Muscle layer of colon (tissue), 2 donors: Measurements from ENCODE around the gene XCL2.

ENCODE experiments used
- H3K27ac ChIP-seq: one replicate; pipeline ENCODE4 v1.7.0; 2013; ENCODE audit warnings: low read depth, mild to moderate bottlenecking, low read length, moderate library complexity
- H3K27me3 ChIP-seq, 2 donors: one replicate each; pipeline ENCODE4 v1.7.0; 2013; ENCODE audit warnings: low read length in 2 of 2, mild to moderate bottlenecking in 2 of 2; ENCODE audit not compliant: insufficient read depth in 2 of 2, control insufficient read depth in 1 of 2
- H3K36me3 ChIP-seq: one replicate; pipeline ENCODE4 v1.7.0; 2013; ENCODE audit warnings: mild to moderate bottlenecking, low read length; ENCODE audit not compliant: insufficient read depth
- H3K4me1 ChIP-seq: one replicate; pipeline ENCODE4 v1.7.0; 2013; ENCODE audit warnings: mild to moderate bottlenecking, low read length; ENCODE audit not compliant: insufficient read depth
- H3K4me3 ChIP-seq, 2 donors: one replicate each; pipeline ENCODE4 v1.7.0; 2013; ENCODE audit warnings: low read length in 2 of 2, low read depth in 1 of 2, mild to moderate bottlenecking in 1 of 2, moderate library complexity in 1 of 2
- H3K9ac ChIP-seq: one replicate; pipeline ENCODE4 v1.7.0; 2013; ENCODE audit warnings: low read length
- H3K9me3 ChIP-seq: one replicate; pipeline ENCODE4 v1.7.0; 2013; ENCODE audit warnings: mild to moderate bottlenecking, low read length
- donor health status: abdominal sarcoma.
- donor health status: Adenocarcinoma of cecum.

The XCL2 gene

DNA sequence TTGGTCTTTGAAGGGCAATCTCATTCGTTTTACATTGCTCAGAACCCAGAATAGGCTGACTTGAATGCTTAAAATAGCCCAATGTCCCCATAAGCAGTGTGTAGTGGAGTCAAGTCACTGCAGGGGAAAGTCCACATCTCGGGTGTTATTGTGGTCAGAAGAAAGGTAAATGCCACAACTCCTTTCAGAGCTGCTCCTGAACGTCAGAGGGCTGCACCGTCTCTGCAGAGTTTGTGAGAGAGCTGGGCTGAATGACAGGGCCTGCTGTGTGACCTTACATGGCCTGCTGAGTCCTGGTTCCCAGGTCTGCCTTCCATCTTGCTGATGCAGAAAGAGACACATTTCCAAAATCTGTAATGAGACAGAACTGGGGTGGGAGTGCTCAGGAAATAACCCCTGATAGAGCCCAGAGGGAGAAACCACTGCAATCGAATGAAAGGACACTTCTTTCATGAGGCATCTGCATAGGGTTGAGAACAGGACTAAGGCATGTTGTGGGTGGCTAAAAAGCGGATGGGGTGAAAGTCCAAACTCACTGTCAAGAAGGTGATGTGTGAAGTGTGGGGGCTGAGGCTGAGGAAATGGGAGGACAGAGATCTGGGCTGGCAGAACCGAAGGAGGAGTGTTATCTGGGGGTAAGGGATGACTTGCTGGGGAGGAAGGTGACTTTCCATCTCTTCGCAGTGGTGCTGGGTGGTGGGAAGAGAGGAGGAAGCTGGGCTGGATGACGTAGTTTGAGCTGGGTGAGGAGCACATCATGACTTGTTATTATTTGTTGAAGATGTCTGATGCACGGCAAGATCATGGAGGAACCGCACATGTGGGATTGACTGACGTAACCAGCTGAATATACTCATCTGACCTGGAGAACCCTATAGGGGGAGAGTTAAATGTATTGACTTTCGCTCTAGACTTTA is 33.7 kb downstream of the XCL2 start:
- H3K9ac ChIP-seq, result no peak overlapping the region

DNA sequence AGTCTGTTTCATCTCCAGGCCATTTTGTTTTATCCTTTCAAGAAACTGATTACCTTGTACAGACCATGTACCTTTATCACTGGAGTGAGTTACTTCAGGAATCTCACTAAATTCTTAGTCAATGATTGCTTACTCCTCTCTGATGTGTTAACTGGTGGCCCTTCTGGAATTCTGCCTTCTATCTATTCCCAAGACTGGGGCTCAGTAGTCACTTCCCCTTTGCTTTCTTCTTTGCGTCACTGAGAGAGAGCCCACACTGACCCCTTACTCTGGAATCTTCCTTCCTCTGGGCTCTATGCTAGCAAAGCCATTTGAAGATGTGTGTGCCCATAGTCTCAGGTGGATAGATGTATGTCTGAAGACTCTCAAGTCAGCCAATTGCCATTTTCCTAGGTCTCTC is 34.6 kb downstream of the XCL2 start:
- peaks cover 47% of the 10 kb centered on the region for H3K4me1 ChIP-seq
- H3K36me3 ChIP-seq, result no peaks in the 10 kb centered on the region
- H3K4me3 ChIP-seq, result no peak overlapping the region
- no peaks in the 10 kb centered on the region for H3K27me3 ChIP-seq
- H3K27ac ChIP-seq, result no peak overlapping the region
- H3K9me3 ChIP-seq, result no peaks in the 10 kb centered on the region
- H3K9ac ChIP-seq, result no peak overlapping the region

More for the DNA sequence above, 33.7 kb downstream of the XCL2 start:
- H3K27ac ChIP-seq, result no peak overlapping the region
- no peak overlapping the region for H3K4me3 ChIP-seq
- peaks cover 40% of the 10 kb centered on the region for H3K4me1 ChIP-seq
- no peaks in the 10 kb centered on the region for H3K27me3 ChIP-seq
- no peaks in the 10 kb centered on the region for H3K36me3 ChIP-seq
- no peaks in the 10 kb centered on the region for H3K9me3 ChIP-seq

DNA sequence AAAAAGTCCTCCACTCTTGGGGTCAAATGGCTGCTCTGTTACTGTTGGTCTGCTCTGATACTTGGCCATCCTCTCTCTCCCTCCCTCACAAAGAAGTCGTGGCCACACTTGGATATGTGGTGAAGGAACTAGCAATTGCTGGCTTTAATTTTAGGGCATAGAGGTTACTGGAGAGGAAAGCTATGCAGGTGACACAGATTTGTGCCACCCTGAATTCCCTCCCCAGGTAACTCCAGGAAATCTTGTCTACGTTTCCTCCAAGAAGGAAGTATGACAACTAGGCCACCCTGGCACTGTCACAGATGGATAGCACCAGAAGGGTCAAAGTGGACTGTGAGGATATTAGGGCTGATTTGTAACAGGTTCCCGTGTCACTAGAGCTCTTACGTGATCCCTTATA is 36.0 kb downstream of the XCL2 start:
- H3K27ac ChIP-seq, result no peak overlapping the region
- H3K4me3 ChIP-seq, result no peak overlapping the region
- H3K36me3 ChIP-seq, result no peaks in the 10 kb centered on the region

DNA sequence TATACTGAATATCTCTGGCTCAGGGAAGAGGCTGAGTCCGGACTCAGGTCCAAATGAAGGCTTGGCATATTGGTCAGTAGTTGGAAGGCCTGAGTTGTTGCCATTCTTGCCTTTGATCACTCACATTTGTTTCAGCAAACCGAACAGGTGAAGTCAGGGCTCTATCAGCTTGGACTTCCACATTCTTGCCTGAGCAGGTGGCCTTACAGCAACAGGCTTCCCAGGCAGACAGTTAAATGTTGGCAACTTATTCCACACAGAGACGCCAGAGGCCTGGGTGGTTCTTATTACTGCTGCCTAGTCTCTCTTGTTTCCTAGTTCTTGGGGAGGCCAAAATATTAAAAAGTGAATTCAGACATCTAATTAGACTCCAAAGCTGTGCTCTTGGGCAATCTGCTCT is 36.6 kb downstream of the XCL2 start:
- Histone ChIP-seq H3K36me3 (no peaks in the 10 kb centered on the region), H3K4me1 (peaks cover 36% of the 10 kb centered on the region), H3K27me3 (no peaks in the 10 kb centered on the region), H3K9me3 (no peaks in the 10 kb centered on the region), H3K27ac (no peak overlapping the region), H3K4me3 (peak overlapping the region in 1 of 2 donors; percentile 6), H3K9ac (no peak overlapping the region)

More for the DNA sequence above, 36.0 kb downstream of the XCL2 start:
- H3K9me3 ChIP-seq, result no peaks in the 10 kb centered on the region
- H3K9ac ChIP-seq, result no peak overlapping the region
- H3K4me1 ChIP-seq, result peaks cover 37% of the 10 kb centered on the region
- no peaks in the 10 kb centered on the region for H3K27me3 ChIP-seq

DNA sequence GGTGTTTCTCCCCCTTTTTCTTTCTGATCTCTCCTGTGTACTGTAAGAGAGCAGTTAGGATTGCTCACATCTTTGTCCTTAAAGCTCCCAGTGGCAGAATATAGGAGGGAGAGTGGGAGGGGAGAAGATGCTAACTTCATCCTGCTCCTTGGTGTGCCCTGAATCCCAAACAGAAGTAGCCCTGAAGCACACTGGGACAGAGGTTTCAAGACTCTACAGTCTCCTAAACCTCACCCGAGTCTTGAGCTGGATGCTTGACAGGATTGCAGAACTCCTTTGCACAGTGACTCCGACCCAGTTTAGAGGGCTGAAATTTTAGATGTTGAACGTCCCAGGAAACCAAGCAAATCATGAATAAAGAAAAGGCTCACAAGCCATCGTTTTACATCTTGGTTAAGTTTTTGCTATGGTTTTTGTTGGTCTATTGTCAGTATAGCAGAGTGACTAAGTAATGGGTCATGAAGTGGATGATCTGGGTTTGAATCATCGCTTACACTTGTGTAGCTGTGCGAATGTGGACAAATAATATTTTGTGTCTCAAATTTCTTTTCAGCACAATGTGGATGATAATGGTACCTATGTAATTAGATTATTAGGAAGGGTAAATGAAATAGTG is 37.5 kb downstream of the XCL2 start:
- Histone ChIP-seq H3K36me3 (no peaks in the 10 kb centered on the region), H3K9me3 (no peaks in the 10 kb centered on the region), H3K9ac (no peak overlapping the region), H3K27me3 (no peaks in the 10 kb centered on the region), H3K27ac (no peak overlapping the region), H3K4me3 (no peak overlapping the region), H3K4me1 (peaks cover 36% of the 10 kb centered on the region)

DNA sequence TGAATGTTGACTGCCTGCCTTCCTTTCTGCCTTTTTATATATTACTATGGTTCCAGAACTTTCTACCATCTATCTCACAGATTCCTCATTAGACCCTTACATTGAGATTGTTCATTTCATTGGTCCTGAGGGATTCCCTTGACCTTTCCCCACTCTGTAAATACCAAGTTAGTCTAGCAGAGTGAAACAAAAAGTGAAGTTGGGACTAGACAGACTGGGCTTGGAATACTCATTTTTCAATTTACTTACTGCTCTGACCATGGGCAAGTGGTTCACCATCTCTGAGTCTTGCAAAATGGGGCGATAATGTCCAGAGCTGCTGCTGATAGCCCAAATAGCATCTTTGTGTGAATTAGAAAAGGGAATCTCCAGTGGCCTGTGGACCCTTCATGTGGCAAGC is 38.8 kb downstream of the XCL2 start:
- H3K27ac ChIP-seq, result no peak overlapping the region
- H3K9ac ChIP-seq, result no peak overlapping the region
- peaks cover 40% of the 10 kb centered on the region for H3K4me1 ChIP-seq
- H3K36me3 ChIP-seq, result no peaks in the 10 kb centered on the region
- H3K4me3 ChIP-seq, result no peak overlapping the region
- H3K27me3 ChIP-seq, result no peaks in the 10 kb centered on the region
- H3K9me3 ChIP-seq, result no peaks in the 10 kb centered on the region

DNA sequence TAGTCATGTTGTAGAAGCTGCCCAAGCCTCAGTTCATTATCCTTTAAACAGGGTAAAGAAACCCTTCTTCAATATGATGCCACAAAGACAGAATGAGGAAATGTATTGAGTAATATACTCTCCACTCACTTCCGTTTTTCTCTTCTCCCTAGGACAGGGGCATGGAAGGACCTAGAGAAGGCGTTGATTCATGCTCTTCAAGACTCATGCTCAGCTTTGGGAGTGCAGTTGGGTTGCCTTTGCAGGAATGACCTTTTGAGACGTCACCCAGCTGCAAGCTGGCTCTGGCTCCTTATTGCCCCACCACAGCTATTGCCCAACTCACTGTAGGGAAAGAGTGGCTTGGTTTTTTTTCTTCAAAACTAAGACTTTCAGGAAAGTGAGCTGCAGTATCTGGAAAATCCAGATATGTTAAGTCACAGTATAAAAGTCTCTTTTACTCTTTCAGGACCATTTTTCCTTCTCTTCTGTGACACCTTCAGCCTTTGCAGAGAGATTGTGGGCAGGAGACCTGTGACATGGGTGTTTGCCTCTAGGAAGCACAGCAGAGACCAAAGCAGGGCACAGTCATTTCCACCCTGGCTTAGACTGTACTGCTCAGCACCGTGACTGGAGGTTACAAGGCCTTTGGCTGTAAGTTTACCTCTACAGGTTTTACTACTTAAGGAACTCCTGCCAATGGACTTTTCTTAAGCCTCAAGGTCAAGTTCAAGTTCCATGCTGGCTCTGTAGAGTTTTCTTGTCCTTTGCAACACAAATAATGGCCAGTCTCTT is 39.5 kb downstream of the XCL2 start:
- Histone ChIP-seq H3K27me3 (no peaks in the 10 kb centered on the region), H3K9me3 (no peaks in the 10 kb centered on the region)

DNA sequence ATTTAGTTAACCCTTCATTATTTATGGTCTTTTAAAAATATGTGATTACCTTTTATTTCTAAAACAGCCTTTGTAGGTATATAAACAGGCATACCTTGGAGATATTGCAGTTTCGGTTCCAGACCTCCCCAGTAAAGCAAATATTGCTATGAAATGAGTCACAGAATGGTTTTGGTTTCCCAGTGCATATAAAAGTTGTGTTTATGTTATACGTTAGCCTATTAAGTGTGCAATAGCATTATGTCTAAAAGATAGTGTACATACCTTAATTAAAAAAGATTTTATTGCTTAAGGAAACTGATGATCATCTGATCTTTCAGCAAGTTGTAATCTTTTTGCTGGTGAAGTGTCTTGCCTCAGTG is 44.1 kb downstream of the XCL2 start:
- no peaks in the 10 kb centered on the region for H3K27me3 ChIP-seq
- no peaks in the 10 kb centered on the region for H3K36me3 ChIP-seq
- peak overlapping the region; percentile 65 for H3K27ac ChIP-seq
- H3K9me3 ChIP-seq, result no peaks in the 10 kb centered on the region
- no peak overlapping the region for H3K9ac ChIP-seq
- no peak overlapping the region for H3K4me3 ChIP-seq
- H3K4me1 ChIP-seq, result peaks cover 54% of the 10 kb centered on the region

More for the DNA sequence above, 39.5 kb downstream of the XCL2 start:
- no peak overlapping the region for H3K4me3 ChIP-seq
- no peaks in the 10 kb centered on the region for H3K36me3 ChIP-seq
- no peak overlapping the region for H3K9ac ChIP-seq
- H3K27ac ChIP-seq, result no peak overlapping the region
- peaks cover 44% of the 10 kb centered on the region for H3K4me1 ChIP-seq

DNA sequence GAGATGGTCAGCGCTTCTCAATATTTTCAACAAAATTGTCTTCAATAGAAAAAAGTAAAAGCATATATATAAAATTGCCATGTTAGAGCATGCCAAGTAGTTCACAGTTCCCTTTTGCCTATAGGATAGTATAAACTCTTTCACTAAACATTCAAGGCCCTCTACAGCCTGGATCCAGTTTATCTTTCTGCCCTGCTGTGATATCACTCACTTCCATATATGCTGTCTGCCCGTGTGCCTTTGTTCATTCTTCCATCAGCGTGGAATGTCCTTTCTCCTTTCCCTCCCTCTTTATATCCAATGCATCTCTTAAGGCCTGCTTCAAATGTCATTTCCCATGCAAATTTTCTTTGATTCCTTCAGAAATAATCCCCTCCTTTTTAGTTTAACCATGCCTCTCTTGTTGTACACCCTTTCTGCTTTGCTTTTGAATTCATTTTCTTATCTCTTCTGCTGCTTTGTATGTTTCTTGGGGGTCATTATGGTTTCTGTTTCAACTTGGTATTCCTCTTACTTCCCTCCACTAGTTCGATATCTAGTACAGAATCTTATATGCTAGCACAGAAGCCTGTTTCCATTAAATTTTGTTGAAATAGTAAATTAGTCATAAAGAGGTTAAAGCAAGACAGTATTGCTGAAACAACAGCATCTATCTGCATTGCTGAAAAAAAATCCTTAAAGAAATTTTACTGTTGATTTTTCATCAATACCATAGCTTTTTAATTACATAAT is 44.7 kb downstream of the XCL2 start:
- no peaks in the 10 kb centered on the region for H3K27me3 ChIP-seq
- no peak overlapping the region for H3K9ac ChIP-seq
- no peaks in the 10 kb centered on the region for H3K9me3 ChIP-seq
- H3K36me3 ChIP-seq, result no peaks in the 10 kb centered on the region
- no peak overlapping the region for H3K4me3 ChIP-seq
- H3K4me1 ChIP-seq, result peaks cover 54% of the 10 kb centered on the region
- peak overlapping the region; percentile 65 for H3K27ac ChIP-seq

DNA sequence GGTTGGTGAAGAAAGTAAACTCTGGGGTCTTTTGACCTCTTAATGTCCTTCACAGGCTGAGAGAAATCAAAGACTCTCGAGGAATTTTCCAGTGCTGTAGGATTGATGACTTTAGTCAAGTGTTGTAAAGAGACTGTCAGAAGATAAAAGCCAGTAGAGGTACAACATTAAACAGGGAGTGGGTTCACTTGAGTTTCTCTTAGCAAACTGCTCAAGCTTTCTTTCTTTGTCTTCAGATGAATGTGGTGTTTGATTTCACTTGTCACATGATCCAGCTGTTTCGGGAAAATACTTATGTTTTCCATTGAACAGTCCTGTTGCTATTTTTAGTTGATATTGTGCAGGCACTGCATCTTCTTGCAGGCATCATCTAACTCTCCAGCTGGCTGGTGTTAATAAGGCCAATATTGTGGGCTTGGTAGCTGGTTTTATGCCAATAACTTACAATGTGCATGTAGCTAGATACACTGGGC is 45.6 kb downstream of the XCL2 start:
- Histone ChIP-seq H3K27ac (peak overlapping the region; percentile 65), H3K4me3 (no peak overlapping the region), H3K4me1 (peaks cover 61% of the 10 kb centered on the region)

More for the DNA sequence above, 45.6 kb downstream of the XCL2 start:
- Histone ChIP-seq H3K27me3 (no peaks in the 10 kb centered on the region), H3K36me3 (no peaks in the 10 kb centered on the region), H3K9ac (no peak overlapping the region), H3K9me3 (no peaks in the 10 kb centered on the region)
